GM10266 (cell line): ENCODE data around the gene TEPSIN.

Experiments used
- DNase-seq: peaks from one replicate; pipeline ENCODE4 v3.0.0; 2012; ENCODE audit errors: extremely low spot score
- CTCF ChIP-seq: IDR thresholded peaks from 2 replicates; pipeline ENCODE4 v1.5.1; 2012; ENCODE audit warnings: mild to moderate bottlenecking, low read depth; ENCODE audit not compliant: control insufficient read depth, insufficient read depth; ENCODE audit errors: missing control alignments

TEPSIN gene

GRCh38 chr17:81192386-81193050 is 46.3 kb downstream of the TEPSIN start:
- no peak for DNase-seq
- no peak for TF ChIP-seq CTCF

GRCh38 chr17:81191646-81192045 is 47.2 kb downstream of the TEPSIN start:
- TF ChIP-seq CTCF, result no peak
- DNase-seq, result no peak

GRCh38 chr17:81191116-81191515 is 47.7 kb downstream of the TEPSIN start:
- DNase-seq, result no peak
- TF ChIP-seq CTCF, result no peak

- TF ChIP-seq CTCF, result no peak
Observed at GRCh38 chr17:81190591-81190990, 48.3 kb downstream of the TEPSIN start.

GRCh38 chr17:81189670-81190530 is 49.0 kb downstream of the TEPSIN start:
- DNase-seq, result no peak
- no peak for TF ChIP-seq CTCF

More at GRCh38 chr17:81190591-81190990, 48.3 kb downstream of the TEPSIN start:
- no peak for DNase-seq

- no peak for TF ChIP-seq CTCF
Observed at GRCh38 chr17:81189016-81189415, 49.8 kb downstream of the TEPSIN start.

GRCh38 chr17:81188491-81188840 is 50.4 kb downstream of the TEPSIN start:
- TF ChIP-seq CTCF, result no peak
- DNase-seq, result no peak

More at GRCh38 chr17:81189016-81189415, 49.8 kb downstream of the TEPSIN start:
- no peak for DNase-seq
